HepG2 (cell line): Measurements from ENCODE around the gene SLC19A1.

Experiments used
- CTCF ChIP-seq: sonication (generic); formaldehyde crosslinking; IDR thresholded peaks from 2 replicates; pipeline ENCODE4 v1.5.0; 2020; ENCODE audit warnings: mild to moderate bottlenecking, missing genetic modification reagents, moderate library complexity
- EP300 ChIP-seq, 3 experiments: sonication (generic) in 1 of 3; formaldehyde crosslinking in 1 of 3; IDR thresholded peaks; 2 replicates each; pipeline versions ENCODE4 v1.5.1 to v1.6.1; 2011 to 2020; ENCODE audit warnings: low read depth in 2 of 3, low read length in 2 of 3, borderline replicate concordance in 1 of 3, improper control_type of control experiment in 1 of 3, mild to moderate bottlenecking in 1 of 3, missing genetic modification reagents in 1 of 3, moderate library complexity in 1 of 3
- HMGXB4 ChIP-seq, 2 experiments: sonication (generic) in 1 of 2; formaldehyde crosslinking in 1 of 2; IDR thresholded peaks; 2 replicates each; pipeline versions ENCODE4 v1.4.0 to v1.6.1; 2018 to 2020; ENCODE audit warnings: missing genetic modification reagents in 2 of 2, borderline replicate concordance in 1 of 2, low read depth in 1 of 2, mild to moderate bottlenecking in 1 of 2, missing biosample characterization in 1 of 2
- MIER2 ChIP-seq: IDR thresholded peaks from 2 replicates; pipeline ENCODE4 v1.6.1; 2016; ENCODE audit warnings: missing biosample characterization, missing genetic modification reagents
- PAXIP1 ChIP-seq: sonication (generic); formaldehyde crosslinking; conservative IDR thresholded peaks from 2 replicates; pipeline ENCODE4 v1.4.0; 2020; ENCODE audit warnings: mild to moderate bottlenecking, missing genetic modification reagents, moderate library complexity
- POLR2A ChIP-seq, 2 experiments: IDR thresholded peaks; 2 replicates each; pipeline ENCODE4 v1.6.1; 2011; ENCODE audit warnings: low read depth in 2 of 2, low read length in 2 of 2, mild to moderate bottlenecking in 1 of 2, moderate library complexity in 1 of 2; ENCODE audit not compliant: insufficient read depth in 1 of 2
- TCF7L2 ChIP-seq: IDR thresholded peaks from 2 replicates; pipeline ENCODE4 v1.6.1; 2011; ENCODE audit warnings: mild to moderate bottlenecking, low read depth, low read length, moderate library complexity
- ZBTB33 ChIP-seq: sonication (generic); formaldehyde crosslinking; IDR thresholded peaks from 2 replicates; pipeline ENCODE4 v1.4.0; 2020; ENCODE audit warnings: missing genetic modification reagents
- ZNF18 ChIP-seq: sonication (generic); formaldehyde crosslinking; IDR thresholded peaks from 2 replicates; pipeline ENCODE4 v1.8.0; 2022; ENCODE audit warnings: mild to moderate bottlenecking, missing genetic modification reagents; ENCODE audit not compliant: insufficient replicate concordance
- ZNF282 ChIP-seq: fragments of 450-650 bp; IDR thresholded peaks from 2 replicates; pipeline ENCODE4 v1.6.1; 2018; ENCODE audit not compliant: partially characterized antibody
- ZNF503 ChIP-seq: sonication (generic); formaldehyde crosslinking; IDR thresholded peaks from 2 replicates; pipeline ENCODE4 v1.4.0; 2020; ENCODE audit warnings: missing genetic modification reagents
- ZNF580 ChIP-seq: IDR thresholded peaks from 2 replicates; pipeline ENCODE4 v1.6.1; 2016; ENCODE audit warnings: low read depth, borderline replicate concordance
- ZNF878 ChIP-seq: sonication (generic); formaldehyde crosslinking; IDR thresholded peaks from 2 replicates; pipeline ENCODE4 v1.8.1; 2023; ENCODE audit warnings: mild to moderate bottlenecking, missing genetic modification reagents, moderate library complexity

- no peak for TF ChIP-seq EP300 (IDR thresholded peaks at IDR 0.05; ENCODE audit: low read depth in 2 of 2, low read length in 2 of 2)
- TF ChIP-seq EP300 (CRISPR knock-in tag; IDR thresholded peaks at IDR 0.05; ENCODE audit: borderline replicate concordance): no peak
- no peak for TF ChIP-seq HMGXB4 (CRISPR knock-in tag; IDR thresholded peaks at IDR 0.05; ENCODE audit: borderline replicate concordance in 1 of 2, low read depth in 1 of 2)
- TF ChIP-seq ZNF282: no peak
- 0 out of 2 replicates have a peak, but pooled peaks have one; percentile 9 for TF ChIP-seq CTCF (CRISPR knock-in tag)
- TF ChIP-seq POLR2A (IDR thresholded peaks at IDR 0.05; ENCODE audit: insufficient read depth in 1 of 2, low read depth in 2 of 2, low read length in 2 of 2): no peak
- TF ChIP-seq ZNF580: no peak
- no peak for TF ChIP-seq MIER2 (CRISPR knock-in tag)
- TF ChIP-seq ZNF503 (CRISPR knock-in tag): no peak
- TF ChIP-seq TCF7L2: no peak
- no peak for TF ChIP-seq ZNF878 (CRISPR knock-in tag)
- TF ChIP-seq PAXIP1 (CRISPR knock-in tag): no peak
- TF ChIP-seq ZBTB33 (CRISPR knock-in tag): no peak
- TF ChIP-seq ZNF18 (CRISPR knock-in tag): no peak
Measured at GRCh38 chr21:45507523-45507875, 34.7 kb downstream of the SLC19A1 start.
